Measurements from ENCODE around the gene ADCK2. TPM values are rescaled to one million over a fixed set of nuclear protein-coding genes. Genes with fewer than 3 reads are reported as not detected.

The ADCK2 gene
- total and polyA plus RNA-seq, 9 of the 15 experiments (the other 6 are each of a cell fraction or from before 2014, with no cell fraction given), result 0.08 to 14.3 (median 9.7) TPM

DNA sequence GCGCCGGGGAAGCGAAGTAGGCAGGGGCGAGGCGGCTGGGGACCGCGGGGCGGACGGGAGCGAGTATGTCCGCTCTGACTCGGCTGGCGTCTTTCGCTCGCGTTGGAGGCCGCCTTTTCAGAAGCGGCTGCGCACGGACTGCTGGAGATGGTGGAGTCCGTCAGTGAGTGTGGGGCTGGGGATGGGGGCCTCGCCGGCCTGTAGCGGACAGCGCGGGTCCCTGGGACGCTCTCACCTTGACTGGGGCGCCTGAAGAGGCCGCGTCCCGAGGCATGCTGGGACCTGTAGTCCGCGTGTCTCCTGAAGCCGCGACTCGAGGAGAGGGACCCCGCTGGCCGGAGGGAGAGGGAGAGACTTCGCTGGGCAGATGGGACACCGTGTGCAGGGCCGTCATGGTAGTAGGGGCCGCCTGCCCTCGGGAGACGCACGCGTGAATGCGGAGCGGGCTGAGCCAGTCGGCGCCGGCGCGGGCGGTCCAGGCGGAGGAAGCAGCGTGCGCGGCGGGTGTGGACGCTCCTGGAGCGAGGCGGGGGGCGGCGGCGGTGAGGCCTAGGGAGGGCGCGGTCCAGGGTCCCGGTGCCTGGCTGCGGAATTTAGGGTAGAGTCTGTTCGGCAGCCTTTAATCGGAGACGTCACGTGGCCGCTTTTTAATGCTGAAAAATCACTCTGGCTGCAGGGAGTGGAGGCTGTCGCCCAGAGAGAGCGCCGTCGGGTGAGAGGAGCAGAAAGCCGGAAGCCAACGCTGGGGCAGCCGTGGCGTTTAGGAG is 24.1 kb downstream of the ADCK2 start, which contains the start of gene NDUFB2 (continued):
- TF ChIP-seq, protein P1, sequence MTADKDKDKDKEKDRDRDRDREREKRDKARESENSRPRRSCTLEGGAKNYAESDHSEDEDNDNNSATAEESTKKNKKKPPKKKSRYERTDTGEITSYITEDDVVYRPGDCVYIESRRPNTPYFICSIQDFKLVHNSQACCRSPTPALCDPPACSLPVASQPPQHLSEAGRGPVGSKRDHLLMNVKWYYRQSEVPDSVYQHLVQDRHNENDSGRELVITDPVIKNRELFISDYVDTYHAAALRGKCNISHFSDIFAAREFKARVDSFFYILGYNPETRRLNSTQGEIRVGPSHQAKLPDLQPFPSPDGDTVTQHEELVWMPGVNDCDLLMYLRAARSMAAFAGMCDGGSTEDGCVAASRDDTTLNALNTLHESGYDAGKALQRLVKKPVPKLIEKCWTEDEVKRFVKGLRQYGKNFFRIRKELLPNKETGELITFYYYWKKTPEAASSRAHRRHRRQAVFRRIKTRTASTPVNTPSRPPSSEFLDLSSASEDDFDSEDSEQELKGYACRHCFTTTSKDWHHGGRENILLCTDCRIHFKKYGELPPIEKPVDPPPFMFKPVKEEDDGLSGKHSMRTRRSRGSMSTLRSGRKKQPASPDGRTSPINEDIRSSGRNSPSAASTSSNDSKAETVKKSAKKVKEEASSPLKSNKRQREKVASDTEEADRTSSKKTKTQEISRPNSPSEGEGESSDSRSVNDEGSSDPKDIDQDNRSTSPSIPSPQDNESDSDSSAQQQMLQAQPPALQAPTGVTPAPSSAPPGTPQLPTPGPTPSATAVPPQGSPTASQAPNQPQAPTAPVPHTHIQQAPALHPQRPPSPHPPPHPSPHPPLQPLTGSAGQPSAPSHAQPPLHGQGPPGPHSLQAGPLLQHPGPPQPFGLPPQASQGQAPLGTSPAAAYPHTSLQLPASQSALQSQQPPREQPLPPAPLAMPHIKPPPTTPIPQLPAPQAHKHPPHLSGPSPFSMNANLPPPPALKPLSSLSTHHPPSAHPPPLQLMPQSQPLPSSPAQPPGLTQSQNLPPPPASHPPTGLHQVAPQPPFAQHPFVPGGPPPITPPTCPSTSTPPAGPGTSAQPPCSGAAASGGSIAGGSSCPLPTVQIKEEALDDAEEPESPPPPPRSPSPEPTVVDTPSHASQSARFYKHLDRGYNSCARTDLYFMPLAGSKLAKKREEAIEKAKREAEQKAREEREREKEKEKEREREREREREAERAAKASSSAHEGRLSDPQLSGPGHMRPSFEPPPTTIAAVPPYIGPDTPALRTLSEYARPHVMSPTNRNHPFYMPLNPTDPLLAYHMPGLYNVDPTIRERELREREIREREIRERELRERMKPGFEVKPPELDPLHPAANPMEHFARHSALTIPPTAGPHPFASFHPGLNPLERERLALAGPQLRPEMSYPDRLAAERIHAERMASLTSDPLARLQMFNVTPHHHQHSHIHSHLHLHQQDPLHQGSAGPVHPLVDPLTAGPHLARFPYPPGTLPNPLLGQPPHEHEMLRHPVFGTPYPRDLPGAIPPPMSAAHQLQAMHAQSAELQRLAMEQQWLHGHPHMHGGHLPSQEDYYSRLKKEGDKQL (CRISPR knock-in tag; IDR thresholded peaks at IDR 0.05; ENCODE audit: borderline replicate concordance), result no peak
- TF ChIP-seq CHCHD3 (CRISPR knock-in tag; IDR thresholded peaks at IDR 0.05), result no peak
- no peak for TF ChIP-seq ZNF23 (CRISPR knock-in tag; IDR thresholded peaks at IDR 0.05)
- TF ChIP-seq NFIX (CRISPR knock-in tag; IDR thresholded peaks at IDR 0.05; ENCODE audit: low read depth), result no peak
- no peak for TF ChIP-seq NCOA4 (IDR thresholded peaks at IDR 0.05; ENCODE audit: partially characterized antibody)
- no peak; the same call in 1 of the 2 replicates for TF ChIP-seq ARID1B (IDR thresholded peaks at IDR 0.05)
- no peak for TF ChIP-seq ZBTB8A (IDR thresholded peaks at IDR 0.05; ENCODE audit: partially characterized antibody)
- TF ChIP-seq GMEB1 (CRISPR knock-in tag; IDR thresholded peaks at IDR 0.05), result peak; percentile 70; the same call in 1 of the 2 replicates
- TF ChIP-seq PTRF (tag; IDR thresholded peaks at IDR 0.05), result no peak
- TF ChIP-seq NCOA6 (IDR thresholded peaks at IDR 0.05), result peak; percentile 99
- TF ChIP-seq, protein P2, sequence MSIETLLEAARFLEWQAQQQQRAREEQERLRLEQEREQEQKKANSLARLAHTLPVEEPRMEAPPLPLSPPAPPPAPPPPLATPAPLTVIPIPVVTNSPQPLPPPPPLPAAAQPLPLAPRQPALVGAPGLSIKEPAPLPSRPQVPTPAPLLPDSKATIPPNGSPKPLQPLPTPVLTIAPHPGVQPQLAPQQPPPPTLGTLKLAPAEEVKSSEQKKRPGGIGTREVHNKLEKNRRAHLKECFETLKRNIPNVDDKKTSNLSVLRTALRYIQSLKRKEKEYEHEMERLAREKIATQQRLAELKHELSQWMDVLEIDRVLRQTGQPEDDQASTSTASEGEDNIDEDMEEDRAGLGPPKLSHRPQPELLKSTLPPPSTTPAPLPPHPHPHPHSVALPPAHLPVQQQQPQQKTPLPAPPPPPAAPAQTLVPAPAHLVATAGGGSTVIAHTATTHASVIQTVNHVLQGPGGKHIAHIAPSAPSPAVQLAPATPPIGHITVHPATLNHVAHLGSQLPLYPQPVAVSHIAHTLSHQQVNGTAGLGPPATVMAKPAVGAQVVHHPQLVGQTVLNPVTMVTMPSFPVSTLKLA (conservative IDR thresholded peaks at IDR 0.05), result peak; percentile 94 to 97
- 0 out of 2 replicates have a peak, but pooled peaks have one; percentile 87 for TF ChIP-seq FOXP4 (CRISPR knock-in tag; IDR thresholded peaks at IDR 0.05; ENCODE audit: borderline replicate concordance)
- no peak for TF ChIP-seq POLR3G (IDR thresholded peaks at IDR 0.05; ENCODE audit: extremely low read depth, insufficient read length, insufficient replicate concordance)
- peak; percentile 21; the same call in 1 of the 2 replicates for TF ChIP-seq ZNF316 (IDR thresholded peaks at IDR 0.05)
- peak; percentile 91 for TF ChIP-seq SP1 (CRISPR knock-in tag; IDR thresholded peaks at IDR 0.05)
